Sigmoid colon (tissue), 4 donors: ENCODE results near the gene SLC9A7.

ENCODE experiments used
- EP300 ChIP-seq, 4 donors: sonication (generic); formaldehyde crosslinking; IDR thresholded peaks; one replicate each; pipeline ENCODE4 v1.6.1; 2017; ENCODE audit warnings: antibody characterized with exemption in 4 of 4
- POLR2A ChIP-seq, 2 donors: fragments of 450-650 bp; IDR thresholded peaks; one replicate each; pipeline ENCODE4 v1.6.1; 2016; ENCODE audit warnings: antibody characterized with exemption in 2 of 2, mild to moderate bottlenecking in 2 of 2, moderate library complexity in 2 of 2
- POLR2AphosphoS5 ChIP-seq, 4 donors: sonication (generic); formaldehyde crosslinking; IDR thresholded peaks; one replicate each; pipeline ENCODE4 v1.6.1; 2017; ENCODE audit warnings: antibody characterized with exemption in 4 of 4
- TF ChIP-seq, protein P1 (sequence below), 4 experiments: fragments of 450-650 bp in 3 of 4; fragments of 200-600 bp in 1 of 4; IDR thresholded peaks; one replicate each; pipeline ENCODE4 v1.5.1; 2016 to 2019; ENCODE audit warnings: antibody characterized with exemption in 4 of 4, mild to moderate bottlenecking in 3 of 4, moderate library complexity in 2 of 4

- TF ChIP-seq, protein P1, sequence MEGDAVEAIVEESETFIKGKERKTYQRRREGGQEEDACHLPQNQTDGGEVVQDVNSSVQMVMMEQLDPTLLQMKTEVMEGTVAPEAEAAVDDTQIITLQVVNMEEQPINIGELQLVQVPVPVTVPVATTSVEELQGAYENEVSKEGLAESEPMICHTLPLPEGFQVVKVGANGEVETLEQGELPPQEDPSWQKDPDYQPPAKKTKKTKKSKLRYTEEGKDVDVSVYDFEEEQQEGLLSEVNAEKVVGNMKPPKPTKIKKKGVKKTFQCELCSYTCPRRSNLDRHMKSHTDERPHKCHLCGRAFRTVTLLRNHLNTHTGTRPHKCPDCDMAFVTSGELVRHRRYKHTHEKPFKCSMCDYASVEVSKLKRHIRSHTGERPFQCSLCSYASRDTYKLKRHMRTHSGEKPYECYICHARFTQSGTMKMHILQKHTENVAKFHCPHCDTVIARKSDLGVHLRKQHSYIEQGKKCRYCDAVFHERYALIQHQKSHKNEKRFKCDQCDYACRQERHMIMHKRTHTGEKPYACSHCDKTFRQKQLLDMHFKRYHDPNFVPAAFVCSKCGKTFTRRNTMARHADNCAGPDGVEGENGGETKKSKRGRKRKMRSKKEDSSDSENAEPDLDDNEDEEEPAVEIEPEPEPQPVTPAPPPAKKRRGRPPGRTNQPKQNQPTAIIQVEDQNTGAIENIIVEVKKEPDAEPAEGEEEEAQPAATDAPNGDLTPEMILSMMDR (IDR thresholded peaks at IDR 0.05): no peak
- TF ChIP-seq EP300 (IDR thresholded peaks at IDR 0.05) (no peak), POLR2AphosphoS5 (IDR thresholded peaks at IDR 0.05) (no peak), POLR2A (IDR thresholded peaks at IDR 0.05) (no peak)
Measured at GRCh38 chrX:46737041-46737440, 21.9 kb downstream of the SLC9A7 start.
